SK-N-MC (cell line): ENCODE measurements around the gene KCNE2.

Source experiments
- EZH2 ChIP-seq: fragments of 200-600 bp; sonication (generic); IDR thresholded peaks from one replicate; pipeline ENCODE4 v1.6.1; 2017; ENCODE audit warnings: antibody characterized with exemption
- POLR2AphosphoS5 ChIP-seq: IDR thresholded peaks from 2 replicates; pipeline ENCODE4 v1.6.1; 2012; ENCODE audit warnings: mild to moderate bottlenecking, low read depth, low read length, borderline replicate concordance

- TF ChIP-seq POLR2AphosphoS5 (no peak), EZH2 (no peak)
Observed at GRCh38 chr21:34343838-34344381, 19.9 kb upstream of the KCNE2 start.
